Measurements from ENCODE around the gene TRRAP.

GRCh38 chr7:98878365-98879197, at the start of gene TRRAP:
- TF ChIP-seq CTCF (IDR thresholded peaks at IDR 0.05) (peak; percentile 67 to 96 (median 89)), POLR2A (IDR thresholded peaks at IDR 0.05) (peak in 1 of 2 donors; percentile 47)
